ENCODE measurements around the gene TMEM151B.

TMEM151B gene

DNA sequence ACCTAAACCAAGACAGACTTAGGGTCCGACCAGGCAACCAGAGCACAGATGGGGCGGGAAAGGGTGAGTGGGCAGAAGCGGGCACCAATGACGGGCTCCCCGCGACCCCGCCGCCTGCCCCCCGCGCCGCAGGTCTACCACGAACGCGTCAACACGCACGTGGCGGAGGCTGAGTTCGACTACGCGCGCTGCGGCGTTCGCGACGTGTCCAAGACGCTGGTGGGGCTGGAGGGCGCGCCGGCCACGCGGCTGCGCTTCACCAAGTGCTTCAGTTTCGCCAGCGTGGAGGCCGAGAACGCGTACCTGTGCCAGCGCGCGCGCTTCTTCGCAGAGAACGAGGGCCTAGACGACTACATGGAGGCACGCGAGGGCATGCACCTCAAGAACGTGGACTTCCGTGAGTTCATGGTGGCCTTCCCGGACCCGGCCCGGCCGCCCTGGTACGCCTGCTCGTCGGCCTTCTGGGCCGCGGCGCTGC, 5.1 kb downstream of the TMEM151B start:
- TF ChIP-seq ZNF274 (IDR thresholded peaks at IDR 0.05; ENCODE audit: low read depth, low read length): no peak
- no peak for TF ChIP-seq YY1 (IDR thresholded peaks at IDR 0.05; ENCODE audit: insufficient read depth, insufficient read length)
- TF ChIP-seq SUZ12 (IDR thresholded peaks at IDR 0.05; ENCODE audit: extremely low read depth, insufficient read depth, insufficient read length): no peak
- H3K27me3 ChIP-seq (ENCODE audit: insufficient read depth, insufficient read length): no peaks in the 10 kb centered on the region

DNA sequence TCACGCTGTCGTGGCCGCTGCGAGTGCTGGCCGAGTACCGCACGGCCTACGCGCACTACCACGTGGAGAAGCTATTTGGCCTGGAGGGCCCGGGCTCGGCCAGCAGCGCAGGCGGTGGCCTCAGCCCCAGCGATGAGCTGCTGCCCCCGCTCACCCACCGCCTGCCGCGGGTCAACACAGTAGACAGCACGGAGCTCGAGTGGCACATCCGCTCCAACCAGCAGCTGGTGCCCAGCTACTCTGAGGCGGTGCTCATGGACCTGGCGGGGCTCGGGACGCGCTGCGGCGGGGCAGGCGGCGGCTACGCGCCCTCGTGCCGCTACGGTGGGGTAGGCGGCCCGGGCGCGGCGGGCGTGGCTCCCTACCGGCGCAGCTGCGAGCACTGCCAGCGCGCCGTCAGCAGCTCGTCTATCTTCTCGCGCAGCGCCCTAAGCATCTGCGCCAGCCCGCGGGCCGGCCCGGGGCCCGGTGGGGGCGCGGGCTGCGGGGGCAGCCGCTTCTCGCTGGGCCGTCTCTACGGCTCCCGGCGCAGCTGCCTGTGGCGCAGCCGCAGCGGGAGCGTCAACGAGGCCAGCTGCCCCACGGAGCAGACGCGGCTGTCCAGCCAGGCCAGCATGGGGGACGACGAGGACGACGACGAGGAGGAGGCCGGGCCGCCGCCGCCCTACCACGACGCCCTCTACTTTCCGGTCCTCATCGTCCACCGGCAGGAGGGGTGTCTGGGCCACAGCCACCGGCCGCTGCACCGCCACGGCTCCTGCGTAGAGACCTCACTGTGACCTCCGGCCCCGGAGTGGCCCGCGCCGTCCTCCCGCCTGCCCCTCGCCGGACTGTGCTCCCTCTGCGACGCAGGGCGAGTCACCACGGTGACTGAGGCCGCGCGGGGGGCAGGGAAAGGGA, 5.7 kb downstream of the TMEM151B start:
- H3K9me3 ChIP-seq (ENCODE audit: insufficient read depth, low read length): no peaks in the 10 kb centered on the region
- no peaks in the 10 kb centered on the region for H3K27me3 ChIP-seq (ENCODE audit: insufficient read depth, insufficient read length)
- TF ChIP-seq SUZ12 (IDR thresholded peaks at IDR 0.05; ENCODE audit: extremely low read depth, insufficient read depth, insufficient read length): no peak
- no peak for TF ChIP-seq ZNF274 (IDR thresholded peaks at IDR 0.05; ENCODE audit: low read depth, low read length)
- TF ChIP-seq YY1 (IDR thresholded peaks at IDR 0.05; ENCODE audit: insufficient read depth, insufficient read length): no peak
- H3K9ac ChIP-seq (ENCODE audit: insufficient read length, low read depth): no peak overlapping the region
- H3K4me3 ChIP-seq (ENCODE audit: insufficient read length, low read depth): no peak overlapping the region
- DNase-seq (ENCODE audit: low read depth, low spot score): no peak
- H3K36me3 ChIP-seq (ENCODE audit: insufficient read depth, insufficient read length, low read length): no peaks in the 10 kb centered on the region
- H3K4me1 ChIP-seq (ENCODE audit: insufficient read depth, insufficient read length): no peaks in the 10 kb centered on the region

More for the DNA sequence above, 5.1 kb downstream of the TMEM151B start:
- Histone ChIP-seq H3K4me3 (ENCODE audit: insufficient read length, low read depth) (no peak overlapping the region), H3K9ac (ENCODE audit: insufficient read length, low read depth) (no peak overlapping the region), H3K4me1 (ENCODE audit: insufficient read depth, insufficient read length) (no peaks in the 10 kb centered on the region), H3K36me3 (ENCODE audit: insufficient read depth, insufficient read length, low read length) (no peaks in the 10 kb centered on the region), H3K9me3 (ENCODE audit: insufficient read depth, low read length) (no peaks in the 10 kb centered on the region)
- DNase-seq (ENCODE audit: low read depth, low spot score): no peak

DNA sequence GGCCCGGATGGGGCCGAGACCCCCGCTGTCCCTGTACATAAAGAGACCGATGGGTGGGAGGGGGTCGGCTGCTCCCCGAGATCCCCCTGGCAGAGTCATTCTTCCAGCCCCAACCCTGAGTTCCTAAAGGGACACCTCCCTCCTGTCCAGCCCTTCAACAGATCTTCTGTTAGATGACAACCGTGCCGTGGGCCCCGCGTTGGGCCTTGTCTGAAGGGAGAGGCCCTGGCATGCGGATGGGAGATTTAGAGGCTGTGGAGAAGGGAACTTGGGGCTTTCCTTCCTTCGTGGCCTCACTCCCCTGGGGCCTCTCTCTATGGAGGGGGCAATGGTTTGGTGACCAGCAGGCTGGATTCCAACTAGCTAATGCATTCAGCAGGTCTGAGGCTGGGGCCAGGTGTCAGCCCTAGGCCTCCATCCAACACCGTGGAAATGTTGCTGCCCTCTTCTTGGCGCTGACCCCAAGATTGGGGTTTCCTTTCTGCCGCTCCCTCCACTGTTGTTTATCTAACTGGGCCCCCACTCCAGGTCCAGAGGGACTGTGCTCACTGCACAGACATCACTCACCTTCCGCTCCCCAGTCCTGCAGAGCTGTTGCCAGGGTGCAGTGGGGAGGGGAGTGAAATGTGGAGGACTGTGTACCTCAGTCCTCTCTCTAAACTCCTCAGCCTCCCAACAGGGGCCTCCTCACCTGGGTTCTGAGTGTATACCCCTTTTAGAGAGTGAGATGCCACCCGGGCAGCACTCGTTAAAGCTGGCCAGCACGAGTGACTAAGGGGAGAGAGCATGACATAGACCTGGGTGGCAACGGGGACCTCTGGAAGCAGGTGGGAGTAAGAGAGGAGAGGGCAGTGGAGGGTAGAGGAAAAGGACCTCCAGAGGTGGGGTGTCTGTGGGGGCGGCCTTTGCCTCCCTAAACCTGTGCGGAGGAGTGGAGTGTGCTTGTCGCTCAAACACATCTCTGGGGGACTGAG, 6.7 kb downstream of the TMEM151B start:
- H3K9me3 ChIP-seq (ENCODE audit: insufficient read depth, low read length): no peaks in the 10 kb centered on the region
- no peaks in the 10 kb centered on the region for H3K27me3 ChIP-seq (ENCODE audit: insufficient read depth, insufficient read length)
- TF ChIP-seq ZNF274 (IDR thresholded peaks at IDR 0.05; ENCODE audit: low read depth, low read length) (no peak), YY1 (IDR thresholded peaks at IDR 0.05; ENCODE audit: insufficient read depth, insufficient read length) (no peak), SUZ12 (IDR thresholded peaks at IDR 0.05; ENCODE audit: extremely low read depth, insufficient read depth, insufficient read length) (no peak)
- H3K4me1 ChIP-seq (ENCODE audit: insufficient read depth, insufficient read length): no peaks in the 10 kb centered on the region
- H3K9ac ChIP-seq (ENCODE audit: insufficient read length, low read depth): no peak overlapping the region
- DNase-seq (ENCODE audit: low read depth, low spot score): no peak
- H3K36me3 ChIP-seq (ENCODE audit: insufficient read depth, insufficient read length, low read length): no peaks in the 10 kb centered on the region
- H3K4me3 ChIP-seq (ENCODE audit: insufficient read length, low read depth): no peak overlapping the region

DNA sequence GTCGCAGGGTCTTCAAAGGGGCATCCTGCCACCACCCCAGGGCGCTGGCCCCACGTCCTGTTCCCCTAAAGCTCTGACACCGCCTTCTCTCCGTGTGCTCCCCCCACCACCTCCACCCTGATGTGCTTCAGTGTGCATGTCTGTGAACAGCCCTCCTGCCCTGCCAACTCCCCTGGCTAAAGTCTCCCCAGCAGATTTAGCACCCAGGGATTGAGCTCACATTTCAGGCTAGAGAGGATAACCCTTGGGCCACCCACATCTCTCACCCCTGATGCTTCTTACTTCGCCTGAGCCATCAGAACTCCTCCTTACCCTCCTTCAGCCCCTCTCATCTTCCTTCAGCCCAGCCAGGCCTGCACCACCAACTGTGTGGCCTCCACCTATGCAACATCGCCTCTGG, 7.5 kb downstream of the TMEM151B start:
- no peaks in the 10 kb centered on the region for H3K36me3 ChIP-seq (ENCODE audit: insufficient read depth, insufficient read length, low read length)
- no peaks in the 10 kb centered on the region for H3K9me3 ChIP-seq (ENCODE audit: insufficient read depth, low read length)
- H3K4me3 ChIP-seq (ENCODE audit: insufficient read length, low read depth): no peak overlapping the region
- TF ChIP-seq YY1 (IDR thresholded peaks at IDR 0.05; ENCODE audit: insufficient read depth, insufficient read length): no peak
- TF ChIP-seq SUZ12 (IDR thresholded peaks at IDR 0.05; ENCODE audit: extremely low read depth, insufficient read depth, insufficient read length): no peak
- no peak for TF ChIP-seq ZNF274 (IDR thresholded peaks at IDR 0.05; ENCODE audit: low read depth, low read length)
- no peak overlapping the region for H3K9ac ChIP-seq (ENCODE audit: insufficient read length, low read depth)
- no peak for DNase-seq (ENCODE audit: low read depth, low spot score)
- no peaks in the 10 kb centered on the region for H3K4me1 ChIP-seq (ENCODE audit: insufficient read depth, insufficient read length)
- no peaks in the 10 kb centered on the region for H3K27me3 ChIP-seq (ENCODE audit: insufficient read depth, insufficient read length)

- Histone ChIP-seq H3K36me3 (ENCODE audit: insufficient read depth, insufficient read length, low read length) (no peaks in the 10 kb centered on the region), H3K9me3 (ENCODE audit: insufficient read depth, low read length) (no peaks in the 10 kb centered on the region), H3K4me1 (ENCODE audit: insufficient read depth, insufficient read length) (no peaks in the 10 kb centered on the region), H3K4me3 (ENCODE audit: insufficient read length, low read depth) (no peak overlapping the region), H3K9ac (ENCODE audit: insufficient read length, low read depth) (no peak overlapping the region), H3K27me3 (ENCODE audit: insufficient read depth, insufficient read length) (no peaks in the 10 kb centered on the region)
- TF ChIP-seq SUZ12 (IDR thresholded peaks at IDR 0.05; ENCODE audit: extremely low read depth, insufficient read depth, insufficient read length) (no peak), YY1 (IDR thresholded peaks at IDR 0.05; ENCODE audit: insufficient read depth, insufficient read length) (no peak)
- DNase-seq (ENCODE audit: low read depth, low spot score): no peak
These were observed 8.1 kb downstream of the TMEM151B start for GRCh38 chr6:44278315-44278714.

GRCh38 chr6:44278774-44279697, 8.8 kb downstream of the TMEM151B start:
- TF ChIP-seq YY1 (IDR thresholded peaks at IDR 0.05; ENCODE audit: insufficient read depth, insufficient read length) (no peak), ZNF274 (IDR thresholded peaks at IDR 0.05; ENCODE audit: low read depth, low read length) (no peak), SUZ12 (IDR thresholded peaks at IDR 0.05; ENCODE audit: extremely low read depth, insufficient read depth, insufficient read length) (no peak)
- no peak for DNase-seq (ENCODE audit: low read depth, low spot score)
- Histone ChIP-seq H3K4me3 (ENCODE audit: insufficient read length, low read depth) (no peak overlapping the region), H3K4me1 (ENCODE audit: insufficient read depth, insufficient read length) (no peaks in the 10 kb centered on the region), H3K27me3 (ENCODE audit: insufficient read depth, insufficient read length) (peaks cover 3% of the 10 kb centered on the region), H3K9ac (ENCODE audit: insufficient read length, low read depth) (no peak overlapping the region), H3K9me3 (ENCODE audit: insufficient read depth, low read length) (no peaks in the 10 kb centered on the region), H3K36me3 (ENCODE audit: insufficient read depth, insufficient read length, low read length) (no peaks in the 10 kb centered on the region)
